Renal cortical epithelial cell (primary cell): ENCODE data around the gene ARMH3. TPM values are rescaled to one million over a fixed set of nuclear protein-coding genes. Genes with fewer than 3 reads are reported as not detected.

Source experiments
- DNase-seq: peaks from one replicate; pipeline ENCODE4 v3.0.0-alpha.2; 2011; ENCODE audit warnings: low read depth
- total RNA-seq: library from RNA; depleted of rRNA; stranded (reverse); fragments of >200 nt; gene quantifications from 2 replicates; pipeline ENCODE4 v1.2.3, GENCODE V29; 2014

Gene ARMH3
- total RNA-seq, 1 donor from 2014 or later, result 18.4 TPM

GRCh38 chr10:101895781-101896180 lies 160.2 kb downstream of the ARMH3 start:
- DNase-seq, result no peak

GRCh38 chr10:101894742-101895141 lies 161.2 kb downstream of the ARMH3 start:
- peak; percentile 13 for DNase-seq

- DNase-seq, result no peak
These were observed 161.7 kb downstream of the ARMH3 start for GRCh38 chr10:101894266-101894665.

DNA sequence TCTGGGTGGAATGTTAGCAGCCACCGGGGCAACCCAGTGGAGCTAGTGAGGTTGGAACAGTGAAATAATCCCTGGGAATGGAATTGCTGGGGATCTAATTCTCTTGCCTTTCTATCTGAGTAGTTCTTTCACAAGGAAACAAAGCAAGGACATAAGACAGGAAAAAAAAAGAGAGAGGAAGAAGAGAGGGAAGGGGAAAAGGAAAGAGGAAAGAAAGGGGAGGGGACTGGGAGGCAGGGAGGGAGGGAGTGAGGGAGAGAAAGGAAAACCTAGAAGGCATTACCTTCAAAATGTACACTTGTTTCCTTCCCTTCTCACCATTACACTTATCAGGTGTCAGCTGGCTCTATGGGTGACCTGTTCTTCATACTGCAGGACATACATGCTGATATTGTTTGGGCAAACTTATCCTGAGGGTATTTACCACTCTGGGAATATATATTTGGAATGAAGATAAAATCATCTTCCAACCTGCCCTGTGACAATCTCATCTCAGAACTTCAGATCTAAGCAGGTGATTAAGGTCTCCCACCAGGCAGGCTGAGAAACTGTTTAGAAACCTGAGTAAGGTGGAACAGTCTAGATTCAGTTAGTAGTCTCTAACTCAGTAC lies 162.4 kb downstream of the ARMH3 start:
- DNase-seq, result no peak

DNA sequence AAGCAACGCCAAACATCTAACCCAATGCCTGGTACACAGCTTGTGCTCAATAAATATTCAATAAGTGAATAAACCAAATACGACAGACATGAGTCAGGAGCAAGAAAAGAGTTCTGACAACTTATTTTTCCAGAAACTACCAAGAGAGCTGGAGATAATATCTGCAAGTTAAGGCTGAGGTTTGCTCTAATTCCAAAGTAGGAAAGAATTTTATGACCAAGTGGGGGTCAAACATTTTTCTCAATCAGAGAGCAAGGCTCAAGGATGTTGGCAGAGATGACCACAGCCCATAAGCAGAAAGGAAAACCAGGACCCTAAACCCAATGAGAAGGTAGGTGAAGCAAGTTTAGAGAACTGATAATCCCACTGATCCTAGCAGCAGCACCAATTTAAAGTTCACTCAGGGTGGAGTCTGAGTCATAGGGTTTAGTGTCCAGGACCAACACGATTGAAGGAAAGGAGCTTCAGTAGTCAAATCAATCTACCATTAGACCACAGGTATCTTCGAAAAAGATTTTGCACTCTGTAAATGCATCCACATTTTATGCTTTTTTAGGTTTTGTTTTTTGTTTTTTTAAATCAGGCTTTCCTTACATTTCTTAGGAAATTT lies 163.1 kb downstream of the ARMH3 start:
- DNase-seq, result peak; percentile 10

DNA sequence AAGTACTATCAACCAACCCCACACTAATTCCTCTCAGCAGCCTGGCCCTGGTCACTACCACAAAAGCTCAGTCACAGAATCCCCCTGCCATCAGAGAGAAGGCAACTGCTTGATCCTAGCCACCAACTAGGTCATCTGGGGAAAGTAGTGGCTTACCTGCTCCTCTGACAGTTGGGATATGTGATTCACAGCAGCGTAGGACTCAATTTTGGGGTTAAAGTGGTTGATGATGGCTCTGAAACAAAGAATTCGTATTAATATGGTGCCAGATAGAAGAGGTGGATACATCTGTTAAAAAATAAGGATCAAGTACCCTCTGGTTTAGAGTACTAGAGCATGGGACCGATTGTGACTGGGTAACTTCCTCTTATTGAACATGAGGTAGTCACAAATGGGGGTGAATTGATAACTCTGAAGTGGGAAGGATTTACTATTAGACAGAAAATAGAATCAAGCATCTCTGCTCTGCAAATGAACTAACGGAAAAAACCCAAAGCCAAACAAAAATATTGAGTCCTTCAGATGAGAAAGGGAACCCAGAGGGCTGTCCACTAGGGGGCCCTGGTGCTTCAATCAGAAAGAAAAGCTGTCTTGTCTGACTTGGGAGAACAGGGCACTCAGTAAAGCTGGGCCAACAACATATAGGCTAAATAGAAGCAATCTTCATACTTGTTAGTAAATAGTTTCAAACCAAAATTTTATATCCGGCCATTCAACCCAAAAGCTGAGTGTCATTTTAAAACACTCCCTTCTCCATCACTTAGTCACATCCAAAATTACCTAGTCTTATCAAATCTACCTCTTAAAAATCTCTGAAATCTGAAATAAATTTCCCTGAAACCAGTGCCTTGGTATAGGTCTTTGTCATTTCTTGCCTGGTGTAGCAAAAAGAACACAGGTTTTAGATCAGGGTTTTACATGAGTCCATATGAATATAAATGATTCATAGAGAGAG lies 166.4 kb downstream of the ARMH3 start:
- DNase-seq, result peak; percentile 56

DNA sequence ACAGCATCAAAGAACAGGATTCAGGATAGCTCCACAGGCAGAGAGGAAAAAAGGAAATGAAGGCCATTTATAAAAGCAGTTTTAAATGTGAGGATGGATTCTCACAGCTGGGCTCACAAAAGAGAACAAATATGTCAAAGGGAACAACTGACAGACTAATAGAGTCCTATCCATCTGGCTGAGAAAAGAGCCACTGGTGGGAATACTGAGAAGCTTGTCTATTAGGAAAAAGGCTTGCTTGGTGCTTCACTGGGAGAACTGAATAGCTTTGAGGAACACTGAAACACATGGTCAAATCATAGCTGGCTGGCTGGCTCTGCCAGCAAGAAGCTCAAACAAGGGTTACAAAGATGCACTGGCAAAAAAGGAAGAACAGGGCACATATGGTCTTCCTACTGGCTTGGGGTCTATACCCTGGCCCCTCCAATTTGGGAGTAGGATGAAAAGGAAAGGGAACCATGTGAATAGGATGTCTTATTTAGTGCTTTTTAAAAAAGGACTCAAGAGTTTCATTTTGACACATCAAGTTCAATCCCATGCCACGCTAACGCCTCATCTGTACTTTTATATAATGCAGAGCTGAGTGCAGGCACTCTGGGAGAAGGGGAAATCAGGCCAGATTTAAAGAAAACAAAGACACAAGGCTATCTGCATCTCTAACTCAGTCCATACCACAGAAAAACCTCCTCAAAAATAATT lies 167.6 kb downstream of the ARMH3 start:
- no peak for DNase-seq

DNA sequence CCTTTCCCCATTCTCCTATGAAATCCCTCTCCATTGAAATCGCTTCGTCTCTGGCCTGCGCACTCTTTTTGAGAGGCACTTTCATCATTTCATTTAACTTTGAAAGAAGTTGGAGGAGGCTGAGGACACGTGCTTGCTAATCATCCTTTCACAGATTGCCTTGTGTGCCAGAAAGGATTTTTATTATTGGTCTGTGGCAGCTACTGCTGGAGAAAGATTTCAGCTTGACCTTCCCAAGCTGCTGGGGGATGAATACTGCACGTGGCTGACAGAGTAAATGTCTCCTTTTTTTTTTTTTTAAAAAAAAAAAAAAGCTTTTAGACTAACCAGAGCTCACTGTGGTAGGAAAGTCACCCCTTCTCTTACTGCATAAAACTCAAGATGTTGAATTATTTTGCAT lies 168.2 kb downstream of the ARMH3 start:
- DNase-seq, result no peak

GRCh38 chr10:101886521-101887312 lies 169.3 kb downstream of the ARMH3 start:
- no peak for DNase-seq

- DNase-seq, result no peak
These were observed 174.8 kb downstream of the ARMH3 start for GRCh38 chr10:101881036-101881774.

DNA sequence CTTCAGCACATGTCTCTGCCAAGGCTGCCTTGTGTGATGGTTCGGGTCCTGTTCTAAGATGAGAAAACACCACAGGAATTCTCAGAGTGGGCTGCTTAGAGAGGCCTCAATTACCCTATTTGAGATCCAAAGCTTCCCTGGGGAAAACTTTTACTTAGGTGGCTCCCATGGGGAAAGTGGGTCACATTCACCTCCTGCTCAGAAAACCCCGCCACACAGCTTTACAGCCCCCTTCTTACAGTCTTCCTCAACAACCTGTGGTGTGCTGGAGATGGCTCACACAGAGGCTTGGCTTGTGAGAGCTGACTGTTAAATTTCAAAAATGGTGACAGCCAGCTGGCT lies 175.8 kb downstream of the ARMH3 start:
- DNase-seq, result no peak

GRCh38 chr10:101879456-101880231 lies 176.3 kb downstream of the ARMH3 start:
- peak; percentile 7 for DNase-seq

DNA sequence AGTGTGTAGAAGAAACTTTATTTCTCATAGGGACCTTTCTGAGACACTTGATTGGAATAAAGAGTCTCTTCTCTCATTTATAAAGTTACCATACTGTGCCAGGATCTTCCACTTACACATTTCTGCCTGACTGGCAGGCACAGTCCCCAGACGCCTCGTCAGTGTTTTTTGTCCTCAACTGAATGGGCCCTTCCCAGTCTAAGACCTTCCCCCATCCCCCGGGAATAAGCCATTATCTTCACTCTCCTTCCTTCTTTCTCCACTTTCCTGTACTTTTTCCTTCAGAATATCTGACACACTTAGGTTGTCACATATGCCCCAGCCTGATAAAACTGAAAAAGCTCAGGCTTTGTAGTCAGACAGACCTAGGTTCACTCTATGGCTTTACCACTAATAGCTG lies 177.1 kb downstream of the ARMH3 start:
- DNase-seq, result no peak

DNA sequence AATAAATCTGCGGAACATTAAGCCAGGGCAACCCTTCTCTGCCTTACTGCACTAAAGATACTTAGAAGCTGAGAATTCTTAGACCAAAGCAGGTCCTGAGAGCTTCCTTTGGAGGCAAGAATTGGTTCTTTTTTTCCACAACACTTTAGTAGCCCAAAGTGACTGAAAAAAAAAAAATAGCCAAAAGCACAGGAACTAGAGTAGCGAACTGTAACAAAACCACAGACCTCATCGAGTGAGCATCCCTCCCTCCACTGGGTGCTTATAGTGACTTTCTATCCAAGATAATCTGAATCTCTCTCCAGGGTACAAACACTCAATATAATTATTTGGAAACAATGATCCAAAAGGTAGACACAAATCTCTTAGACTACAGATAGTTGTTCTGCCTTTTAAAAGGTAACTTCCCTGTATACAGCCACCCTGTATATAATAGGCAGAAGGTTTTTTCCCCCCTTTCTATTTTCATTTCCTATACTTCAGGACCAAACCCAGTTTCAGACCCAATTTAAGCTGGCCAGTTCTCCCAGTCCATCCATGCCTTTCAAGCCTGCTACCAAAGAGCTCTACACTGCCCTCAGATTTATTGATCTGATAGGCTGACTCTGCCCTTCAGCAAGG lies 180.8 kb downstream of the ARMH3 start:
- DNase-seq, result no peak

DNA sequence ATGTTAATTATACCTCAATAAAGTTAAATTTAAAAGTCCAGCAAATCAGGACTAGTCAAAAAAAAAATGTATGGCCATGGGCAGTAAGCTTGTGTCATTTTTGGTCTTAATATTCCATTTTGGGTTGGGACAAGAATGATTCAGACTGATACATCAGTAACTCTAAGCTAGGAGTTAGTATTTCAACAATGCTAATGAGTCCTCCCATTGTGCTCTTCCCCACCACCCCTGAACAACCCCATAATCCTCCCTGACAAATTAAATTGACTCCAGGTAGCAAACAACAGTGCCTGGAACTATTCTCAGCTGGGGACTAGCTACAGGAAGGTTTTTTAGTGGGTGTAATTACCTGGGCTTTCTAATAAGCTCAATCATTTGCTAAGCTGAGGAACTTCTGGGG lies 181.7 kb downstream of the ARMH3 start:
- DNase-seq, result no peak

DNA sequence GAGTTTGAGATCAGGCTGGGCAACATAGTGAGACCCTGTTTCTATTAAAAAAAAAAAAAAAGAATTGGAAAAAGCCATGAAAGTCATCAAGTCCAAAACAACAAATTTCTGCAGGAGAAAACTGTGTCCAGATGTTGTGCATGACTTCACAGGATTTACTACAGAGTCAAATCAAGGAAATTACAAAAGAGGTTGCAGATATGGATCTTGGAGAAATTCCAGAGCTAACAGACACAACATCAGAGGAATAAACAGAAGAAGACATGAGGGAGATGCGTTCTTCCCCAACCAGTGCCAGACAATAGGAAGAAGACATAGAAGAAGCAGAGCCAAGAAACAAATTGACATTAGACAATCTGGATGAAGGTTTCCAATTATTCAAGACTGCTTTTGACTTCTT lies 188.0 kb downstream of the ARMH3 start:
- DNase-seq, result no peak

DNA sequence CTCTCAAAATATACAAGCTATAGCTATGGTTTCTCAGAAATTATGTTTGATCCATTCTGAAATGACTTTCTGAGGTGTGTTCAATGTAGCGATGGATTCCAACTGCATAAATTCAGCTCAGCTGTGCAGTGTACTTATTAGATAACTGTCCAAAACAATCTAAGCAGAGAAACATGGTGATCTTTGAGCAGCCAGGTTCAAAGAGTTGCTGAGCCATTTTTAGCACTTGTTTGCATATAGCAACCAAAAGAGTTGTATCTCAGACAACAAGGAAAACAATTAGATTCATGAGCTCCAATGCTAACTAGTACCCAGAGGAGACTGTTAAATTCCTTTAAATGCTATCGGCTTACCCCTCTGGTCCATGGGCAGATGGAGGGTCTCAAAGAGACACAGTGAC lies 196.4 kb downstream of the ARMH3 start:
- no peak for DNase-seq

- DNase-seq, result no peak
These were observed 197.1 kb downstream of the ARMH3 start for GRCh38 chr10:101858723-101859500.
